ENCODE data around the gene ATP6V1F. TPM values are rescaled to one million over a fixed set of nuclear protein-coding genes. Genes with fewer than 3 reads are reported as not detected.

The ATP6V1F gene
- total RNA-seq, 1 experiment from 2014 or later = 125 TPM

GRCh38 chr7:128886391-128887168 is 23.9 kb downstream of the ATP6V1F start:
- DNase-seq (ENCODE audit: unreplicated experiment) = no peak
- Mint-ChIP-seq H3K27me3 (ENCODE audit: insufficient read depth, unreplicated experiment) (no peaks in the 10 kb centered on the region), H3K27ac (ENCODE audit: low read depth, unreplicated experiment) (no peak overlapping the region), H3K4me1 (ENCODE audit: insufficient read depth, unreplicated experiment) (no peaks in the 10 kb centered on the region), H3K36me3 (ENCODE audit: insufficient read depth, unreplicated experiment) (no peaks in the 10 kb centered on the region), H3K9me3 (ENCODE audit: unreplicated experiment) (no peaks in the 10 kb centered on the region), H3K4me3 (ENCODE audit: unreplicated experiment) (no peak overlapping the region)
- POLR2A ChIA-PET = no interaction called here
- intact Hi-C loops (cut with micrococcal nuclease) = no loop called here
- TF ChIP-seq CTCF (IDR thresholded peaks at IDR 0.05; ENCODE audit: unreplicated experiment) = no peak
- CTCF ChIA-PET = interaction anchor here (0.5 kb wide), 1 partner anchor 12 kb away, joined by 3 read pairs; no protein-coding TSS in a partner anchor
- no TSS peak for BruUV-seq (replicated peaks)

- Mint-ChIP-seq H3K4me1 (ENCODE audit: insufficient read depth, unreplicated experiment) (peaks cover 2% of the 10 kb centered on the region), H3K9me3 (ENCODE audit: unreplicated experiment) (no peaks in the 10 kb centered on the region), H3K27me3 (ENCODE audit: insufficient read depth, unreplicated experiment) (no peaks in the 10 kb centered on the region), H3K36me3 (ENCODE audit: insufficient read depth, unreplicated experiment) (no peaks in the 10 kb centered on the region), H3K27ac (ENCODE audit: low read depth, unreplicated experiment) (no peak overlapping the region), H3K4me3 (ENCODE audit: unreplicated experiment) (no peak overlapping the region)
- no peak for TF ChIP-seq CTCF (IDR thresholded peaks at IDR 0.05; ENCODE audit: unreplicated experiment)
- no TSS peak for BruUV-seq (replicated peaks)
- DNase-seq (ENCODE audit: unreplicated experiment) = no peak
- POLR2A ChIA-PET = no interaction called here
- CTCF ChIA-PET = no interaction called here
- intact Hi-C loops (cut with micrococcal nuclease) = no loop called here
Observed at GRCh38 chr7:128887169-128888038, 24.7 kb downstream of the ATP6V1F start.

GRCh38 chr7:128888039-128888755 is 25.5 kb downstream of the ATP6V1F start:
- ChIA-PET CTCF (interaction anchor here (0.6 to 0.7 kb wide), 2 partner anchors 412 to 461 kb away, joined by 3 read pairs; partner anchors contain the start of gene METTL2B), POLR2A (no interaction called here)
- no peaks in the 10 kb centered on the region for H3K9me3 Mint-ChIP-seq (ENCODE audit: unreplicated experiment)
- H3K36me3 Mint-ChIP-seq (ENCODE audit: insufficient read depth, unreplicated experiment) = no peaks in the 10 kb centered on the region
- H3K4me3 Mint-ChIP-seq (ENCODE audit: unreplicated experiment) = no peak overlapping the region
- no peaks in the 10 kb centered on the region for H3K27me3 Mint-ChIP-seq (ENCODE audit: insufficient read depth, unreplicated experiment)
- H3K4me1 Mint-ChIP-seq (ENCODE audit: insufficient read depth, unreplicated experiment) = peaks cover 10% of the 10 kb centered on the region
- no peak for TF ChIP-seq CTCF (IDR thresholded peaks at IDR 0.05; ENCODE audit: unreplicated experiment)
- BruUV-seq (replicated peaks) = no TSS peak
- no peak for DNase-seq (ENCODE audit: unreplicated experiment)
- intact Hi-C loops (cut with micrococcal nuclease) = no loop called here
- H3K27ac Mint-ChIP-seq (ENCODE audit: low read depth, unreplicated experiment) = no peak overlapping the region

GRCh38 chr7:128888756-128889095 is 26.1 kb downstream of the ATP6V1F start:
- no peak for DNase-seq (ENCODE audit: unreplicated experiment)
- no peak for TF ChIP-seq CTCF (IDR thresholded peaks at IDR 0.05; ENCODE audit: unreplicated experiment)
- Mint-ChIP-seq H3K4me3 (ENCODE audit: unreplicated experiment) (no peak overlapping the region), H3K27me3 (ENCODE audit: insufficient read depth, unreplicated experiment) (no peaks in the 10 kb centered on the region), H3K4me1 (ENCODE audit: insufficient read depth, unreplicated experiment) (peaks cover 10% of the 10 kb centered on the region), H3K27ac (ENCODE audit: low read depth, unreplicated experiment) (no peak overlapping the region), H3K9me3 (ENCODE audit: unreplicated experiment) (no peaks in the 10 kb centered on the region), H3K36me3 (ENCODE audit: insufficient read depth, unreplicated experiment) (no peaks in the 10 kb centered on the region)
- no TSS peak for BruUV-seq (replicated peaks)
- intact Hi-C loops (cut with micrococcal nuclease) = no loop called here
- ChIA-PET POLR2A (interaction anchor here (0.8 to 1.3 kb wide), 2 partner anchors 9 to 166 kb away, joined by 3 to 6 read pairs; partner anchors contain the start of gene TNPO3), CTCF (interaction anchor here (0.7 kb wide), 1 partner anchor 412 kb away, joined by 3 read pairs; the partner anchor contains the start of gene METTL2B)

Measured in MCF 10A (cell line).